Coronary artery (tissue), 2 donors: ENCODE data around the gene DPEP2.
"Not testable (repeated sequence)": the region's sequence is repeated elsewhere in the genome, so short reads cannot be mapped to it uniquely, and the experiment has no call there.

Source experiments
- DNase-seq: peaks from one replicate; pipeline ENCODE4 v3.0.0-alpha.2; 2017; ENCODE audit warnings: low spot score
- H3K27ac ChIP-seq, 2 donors: fragments of 200-600 bp; sonication (generic); one replicate each; pipeline ENCODE4 v1.5.1; 2016 to 2019
- H3K4me3 ChIP-seq: fragments of 200-600 bp; sonication (generic); 2 replicates; pipeline ENCODE4 v1.5.1; 2016; ENCODE audit warnings: mild to moderate bottlenecking, moderate library complexity
- TF ChIP-seq, protein P1 (sequence below): fragments of 200-600 bp; sonication (generic); IDR thresholded peaks from one replicate; pipeline ENCODE4 v1.5.1; 2019; ENCODE audit warnings: antibody characterized with exemption

DPEP2 gene

DNA sequence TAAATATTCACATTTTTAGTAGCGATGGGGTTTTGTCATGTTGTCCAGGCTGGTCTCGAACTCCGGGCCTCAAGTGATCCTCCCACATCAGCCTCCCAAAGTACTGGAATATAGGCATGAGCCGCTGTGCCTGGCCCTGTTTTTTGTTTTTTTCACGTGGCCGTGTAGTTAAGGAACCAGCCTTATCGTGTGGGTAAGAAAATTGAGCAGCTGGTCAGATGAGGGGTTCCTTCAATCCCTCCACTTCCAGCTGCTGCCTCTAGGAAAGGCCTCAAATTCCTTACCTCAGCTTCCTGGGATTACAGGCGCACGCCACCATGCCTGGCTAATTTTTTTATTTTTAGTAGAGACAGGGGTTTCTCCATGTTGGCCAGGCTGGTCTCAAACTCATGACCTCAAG lies 5.9 kb upstream of the DPEP2 start:
- TF ChIP-seq, protein P1, sequence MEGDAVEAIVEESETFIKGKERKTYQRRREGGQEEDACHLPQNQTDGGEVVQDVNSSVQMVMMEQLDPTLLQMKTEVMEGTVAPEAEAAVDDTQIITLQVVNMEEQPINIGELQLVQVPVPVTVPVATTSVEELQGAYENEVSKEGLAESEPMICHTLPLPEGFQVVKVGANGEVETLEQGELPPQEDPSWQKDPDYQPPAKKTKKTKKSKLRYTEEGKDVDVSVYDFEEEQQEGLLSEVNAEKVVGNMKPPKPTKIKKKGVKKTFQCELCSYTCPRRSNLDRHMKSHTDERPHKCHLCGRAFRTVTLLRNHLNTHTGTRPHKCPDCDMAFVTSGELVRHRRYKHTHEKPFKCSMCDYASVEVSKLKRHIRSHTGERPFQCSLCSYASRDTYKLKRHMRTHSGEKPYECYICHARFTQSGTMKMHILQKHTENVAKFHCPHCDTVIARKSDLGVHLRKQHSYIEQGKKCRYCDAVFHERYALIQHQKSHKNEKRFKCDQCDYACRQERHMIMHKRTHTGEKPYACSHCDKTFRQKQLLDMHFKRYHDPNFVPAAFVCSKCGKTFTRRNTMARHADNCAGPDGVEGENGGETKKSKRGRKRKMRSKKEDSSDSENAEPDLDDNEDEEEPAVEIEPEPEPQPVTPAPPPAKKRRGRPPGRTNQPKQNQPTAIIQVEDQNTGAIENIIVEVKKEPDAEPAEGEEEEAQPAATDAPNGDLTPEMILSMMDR = no peak
- Histone ChIP-seq H3K27ac (peak overlapping the region in 1 of 2 donors; percentile 74), H3K4me3 (no peak overlapping the region)
- DNase-seq = no peak

DNA sequence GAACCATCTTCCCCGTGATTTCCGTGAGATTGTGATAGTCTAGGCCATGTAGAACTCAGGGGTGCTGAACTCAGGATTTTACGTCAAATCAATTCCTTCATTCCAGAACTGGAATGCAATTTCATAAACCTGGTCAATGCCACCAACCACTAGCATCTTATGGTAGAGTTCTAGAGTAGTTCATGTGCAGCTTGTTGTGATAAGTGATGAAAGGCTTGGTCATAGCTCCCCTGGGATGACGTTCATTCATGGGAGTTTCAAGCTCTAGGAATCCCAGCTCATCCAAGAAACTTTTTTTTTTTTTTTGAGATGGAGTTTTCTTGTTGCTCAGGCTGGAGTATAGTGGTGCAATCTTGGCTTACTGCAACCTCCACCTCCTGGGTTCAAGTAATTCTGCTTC lies 3.7 kb upstream of the DPEP2 start:
- no peak for DNase-seq
- TF ChIP-seq, protein P1 = no peak

DNA sequence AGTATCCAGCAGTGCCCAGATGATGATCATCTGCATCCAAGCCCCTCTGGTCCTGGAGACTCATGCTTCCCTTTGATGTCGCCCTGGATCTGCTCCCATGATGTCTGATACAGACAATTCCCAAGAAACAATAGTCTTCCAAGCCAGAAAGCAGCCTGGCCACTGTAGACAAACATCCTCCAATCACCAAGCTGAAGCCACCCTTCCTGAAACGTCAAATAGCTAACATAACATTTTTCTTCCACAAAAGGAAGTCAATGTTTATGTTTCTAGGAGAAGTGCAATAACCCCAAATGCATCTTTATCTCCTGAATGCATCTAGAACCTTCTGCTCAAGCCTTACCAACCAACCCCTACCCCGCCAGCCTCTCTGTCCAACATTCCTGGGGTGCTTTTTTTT lies 1.2 kb upstream of the DPEP2 start:
- Histone ChIP-seq H3K4me3 (no peak overlapping the region), H3K27ac (peak overlapping the region in 1 of 2 donors; percentile 59)
- TF ChIP-seq, protein P1 = no peak
- DNase-seq = no peak

More for the DNA sequence above, 3.7 kb upstream of the DPEP2 start:
- Histone ChIP-seq H3K27ac (no peak overlapping the region), H3K4me3 (no peak overlapping the region)

DNA sequence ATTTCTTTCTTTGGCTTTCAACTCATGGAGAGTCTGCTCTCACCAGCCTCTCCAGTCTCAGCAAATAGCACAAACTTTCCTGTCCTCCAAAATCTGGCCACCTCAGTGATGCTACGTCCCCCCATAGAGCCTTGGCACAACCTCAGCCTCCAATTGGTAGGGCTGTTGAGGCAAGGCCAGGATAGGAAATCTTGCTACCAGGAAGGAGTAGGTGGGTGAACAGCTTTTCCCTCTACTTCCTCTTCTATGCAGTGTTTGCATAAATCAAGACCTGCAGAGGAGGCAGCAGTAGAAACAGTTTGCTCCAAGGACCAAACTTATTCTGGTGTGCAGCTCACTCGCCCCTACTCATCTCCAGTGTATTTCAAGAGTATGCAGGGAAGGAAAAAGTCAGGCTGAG lies 701 bp upstream of the DPEP2 start:
- no peak for DNase-seq
- no peak overlapping the region for H3K4me3 ChIP-seq
- TF ChIP-seq, protein P1 = no peak
- H3K27ac ChIP-seq = peak overlapping the region in 1 of 2 donors; percentile 59

DNA sequence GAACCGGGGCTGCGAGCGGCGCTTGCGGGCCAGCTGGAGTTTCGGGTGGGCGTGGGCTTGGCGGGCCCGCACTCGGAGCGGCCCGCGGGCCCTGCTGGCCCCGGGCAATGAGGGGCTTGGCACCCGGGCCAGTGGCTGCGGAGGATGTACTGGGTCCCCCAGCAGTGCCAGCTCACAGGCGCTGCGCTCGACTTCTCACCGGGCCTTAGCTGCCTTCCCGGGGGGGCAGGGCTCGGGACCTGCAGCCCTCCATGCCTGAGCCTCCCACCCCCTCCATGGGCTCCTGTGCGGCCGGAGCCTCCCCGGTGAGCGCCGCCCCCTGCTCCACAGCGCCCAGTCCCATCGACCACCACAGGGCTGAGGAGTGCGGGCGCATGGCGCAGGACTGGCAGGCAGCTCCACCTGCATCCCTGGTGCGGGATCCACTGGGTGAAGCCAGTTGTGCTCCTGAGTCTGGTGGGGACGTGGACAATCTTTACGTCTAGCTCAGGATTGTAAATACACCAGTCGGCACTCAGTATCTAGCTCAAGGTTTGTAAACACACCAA lies 979 bp downstream of the DPEP2 start:
- peak overlapping the region in 1 of 2 donors; percentile 42 for H3K27ac ChIP-seq
- not testable (repeated sequence) for H3K4me3 ChIP-seq, DNase-seq

DNA sequence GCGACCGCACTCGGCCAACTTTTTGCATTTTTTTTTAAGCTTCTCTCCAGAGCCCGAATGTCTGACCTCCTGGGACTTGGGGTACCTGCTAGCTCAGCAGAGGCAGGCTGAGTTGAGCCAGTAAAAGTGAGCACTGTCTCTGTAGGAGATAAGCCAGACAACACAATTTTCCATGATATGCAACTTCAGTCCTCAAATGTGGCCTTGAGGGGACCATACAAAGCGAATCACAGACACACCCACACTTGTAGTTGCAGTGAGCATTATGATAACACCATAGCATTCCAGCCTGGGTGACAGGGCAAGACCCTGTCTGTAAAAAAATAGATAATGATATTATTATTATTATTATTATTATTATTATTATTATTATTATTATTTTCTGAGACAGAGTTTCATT lies 2.6 kb downstream of the DPEP2 start:
- Histone ChIP-seq H3K4me3 (no peak overlapping the region), H3K27ac (no peak overlapping the region)
- TF ChIP-seq, protein P1 = no peak
- DNase-seq = no peak

DNA sequence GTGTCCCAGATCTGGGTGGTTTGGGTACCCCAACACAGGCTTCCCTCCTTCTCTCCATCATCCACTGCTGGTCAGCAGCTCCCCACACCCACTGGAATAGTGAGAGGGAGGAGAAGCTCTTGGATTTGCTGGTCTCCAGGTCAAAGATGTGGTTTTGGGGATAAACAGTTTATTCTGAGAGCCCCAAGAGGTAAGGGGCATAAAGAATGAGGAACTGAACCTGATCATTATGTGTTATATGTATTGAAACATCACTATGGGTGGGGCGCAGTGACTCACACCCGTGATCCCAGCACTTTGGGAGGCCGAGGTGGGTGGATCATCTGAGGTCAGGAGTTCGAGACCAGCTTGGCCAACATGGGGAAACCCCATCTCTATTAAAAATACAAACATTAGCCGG lies 3.9 kb downstream of the DPEP2 start:
- no peak overlapping the region for H3K4me3 ChIP-seq
- no peak for DNase-seq
- TF ChIP-seq, protein P1 = no peak
- no peak overlapping the region for H3K27ac ChIP-seq

DNA sequence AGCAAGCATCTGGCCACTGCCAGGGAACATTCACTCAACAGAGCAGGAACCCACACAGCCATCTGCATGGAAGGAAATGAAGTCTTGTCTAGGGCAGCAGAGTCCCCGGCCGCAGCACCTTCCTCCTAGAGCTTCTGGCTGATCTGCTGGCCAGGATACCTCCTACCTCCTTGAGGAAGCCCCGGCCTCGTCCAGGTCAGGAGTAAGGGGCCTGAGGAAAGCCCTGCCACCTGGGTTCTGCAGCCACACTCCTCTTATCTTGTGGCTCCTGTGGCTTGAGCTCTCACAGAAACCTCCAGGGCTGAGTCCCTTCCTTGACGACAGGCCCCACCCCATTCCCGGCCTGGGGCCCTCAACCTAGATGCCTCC lies 5.3 kb downstream of the DPEP2 start:
- DNase-seq, H3K4me3 ChIP-seq: not testable (repeated sequence)
- H3K27ac ChIP-seq = peak overlapping the region; percentile 25 to 68
